Skeletal muscle satellite cell (primary cell): ENCODE results near the gene RABGAP1L.

Source experiments
- H3K27me3 ChIP-seq: 2 replicates; pipeline ENCODE4 v1.7.0; 2013; ENCODE audit warnings: low read length; ENCODE audit not compliant: control insufficient read depth, insufficient read depth
- H3K36me3 ChIP-seq: 2 replicates; pipeline ENCODE4 v1.7.0; 2013; ENCODE audit warnings: mild to moderate bottlenecking, control low read depth, low read length; ENCODE audit not compliant: insufficient read depth
- H3K4me1 ChIP-seq: 2 replicates; pipeline ENCODE4 v1.7.0; 2013; ENCODE audit warnings: low read length; ENCODE audit not compliant: control insufficient read depth, insufficient read depth
- H3K4me2 ChIP-seq: 2 replicates; pipeline ENCODE4 v1.7.0; 2013; ENCODE audit warnings: mild to moderate bottlenecking, low read length
- H3K4me3 ChIP-seq: 2 replicates; pipeline ENCODE4 v1.7.0; 2013; ENCODE audit warnings: low read length
- H3K9ac ChIP-seq: 2 replicates; pipeline ENCODE4 v1.7.0; 2013; ENCODE audit warnings: mild to moderate bottlenecking, low read depth, low read length, moderate library complexity
- H3K9me3 ChIP-seq: replicated peaks from 2 replicates; pipeline ENCODE4 v1.7.0; 2013; ENCODE audit warnings: mild to moderate bottlenecking, control low read depth, low read length

Gene RABGAP1L

GRCh38 chr1:174726167-174726879, 567.0 kb downstream of the RABGAP1L start:
- H3K4me3 ChIP-seq, result no peak overlapping the region
- H3K27me3 ChIP-seq, result no peaks in the 10 kb centered on the region
- H3K4me1 ChIP-seq, result no peaks in the 10 kb centered on the region
- H3K9me3 ChIP-seq, result no peaks in the 10 kb centered on the region
- H3K36me3 ChIP-seq, result no peaks in the 10 kb centered on the region
- no peak overlapping the region for H3K9ac ChIP-seq
- H3K4me2 ChIP-seq, result no peak overlapping the region

GRCh38 chr1:174726880-174727585, 567.7 kb downstream of the RABGAP1L start:
- H3K9me3 ChIP-seq, result no peaks in the 10 kb centered on the region
- no peaks in the 10 kb centered on the region for H3K36me3 ChIP-seq
- H3K4me3 ChIP-seq, result no peak overlapping the region
- H3K9ac ChIP-seq, result no peak overlapping the region
- no peak overlapping the region for H3K4me2 ChIP-seq
- no peaks in the 10 kb centered on the region for H3K4me1 ChIP-seq
- H3K27me3 ChIP-seq, result no peaks in the 10 kb centered on the region

- H3K36me3 ChIP-seq, result no peaks in the 10 kb centered on the region
- no peak overlapping the region for H3K9ac ChIP-seq
- H3K9me3 ChIP-seq, result no peaks in the 10 kb centered on the region
- H3K4me2 ChIP-seq, result no peak overlapping the region
- no peaks in the 10 kb centered on the region for H3K27me3 ChIP-seq
- no peaks in the 10 kb centered on the region for H3K4me1 ChIP-seq
- no peak overlapping the region for H3K4me3 ChIP-seq
Measured at GRCh38 chr1:174734270-174734669, 575.0 kb downstream of the RABGAP1L start.

- no peaks in the 10 kb centered on the region for H3K4me1 ChIP-seq
- H3K36me3 ChIP-seq, result no peaks in the 10 kb centered on the region
- no peak overlapping the region for H3K4me3 ChIP-seq
- H3K9me3 ChIP-seq, result no peaks in the 10 kb centered on the region
- no peak overlapping the region for H3K4me2 ChIP-seq
- no peak overlapping the region for H3K9ac ChIP-seq
- H3K27me3 ChIP-seq, result no peaks in the 10 kb centered on the region
Measured at GRCh38 chr1:174736831-174737230, 577.5 kb downstream of the RABGAP1L start.

- no peak overlapping the region for H3K4me3 ChIP-seq
- peaks cover 3% of the 10 kb centered on the region for H3K4me1 ChIP-seq
- H3K36me3 ChIP-seq, result no peaks in the 10 kb centered on the region
- no peaks in the 10 kb centered on the region for H3K9me3 ChIP-seq
- H3K9ac ChIP-seq, result no peak overlapping the region
- no peaks in the 10 kb centered on the region for H3K27me3 ChIP-seq
- no peak overlapping the region for H3K4me2 ChIP-seq
Measured at GRCh38 chr1:174740249-174740968, 581.1 kb downstream of the RABGAP1L start.

GRCh38 chr1:174742805-174743653, 583.7 kb downstream of the RABGAP1L start:
- Histone ChIP-seq H3K4me3 (no peak overlapping the region), H3K9me3 (no peaks in the 10 kb centered on the region), H3K27me3 (no peaks in the 10 kb centered on the region), H3K4me2 (no peak overlapping the region), H3K9ac (no peak overlapping the region), H3K4me1 (peaks cover 3% of the 10 kb centered on the region), H3K36me3 (no peaks in the 10 kb centered on the region)

GRCh38 chr1:174743654-174744561, 584.6 kb downstream of the RABGAP1L start:
- no peak overlapping the region for H3K4me2 ChIP-seq
- no peak overlapping the region for H3K9ac ChIP-seq
- no peaks in the 10 kb centered on the region for H3K9me3 ChIP-seq
- H3K36me3 ChIP-seq, result no peaks in the 10 kb centered on the region
- H3K4me1 ChIP-seq, result peaks cover 3% of the 10 kb centered on the region
- H3K27me3 ChIP-seq, result no peaks in the 10 kb centered on the region
- H3K4me3 ChIP-seq, result no peak overlapping the region

- no peaks in the 10 kb centered on the region for H3K9me3 ChIP-seq
- no peaks in the 10 kb centered on the region for H3K36me3 ChIP-seq
- no peak overlapping the region for H3K9ac ChIP-seq
- H3K4me3 ChIP-seq, result no peak overlapping the region
- peaks cover 3% of the 10 kb centered on the region for H3K4me1 ChIP-seq
- H3K4me2 ChIP-seq, result no peak overlapping the region
- no peaks in the 10 kb centered on the region for H3K27me3 ChIP-seq
Measured at GRCh38 chr1:174744886-174745285, 585.6 kb downstream of the RABGAP1L start.

- H3K4me2 ChIP-seq, result no peak overlapping the region
- no peaks in the 10 kb centered on the region for H3K27me3 ChIP-seq
- no peaks in the 10 kb centered on the region for H3K36me3 ChIP-seq
- H3K9ac ChIP-seq, result no peak overlapping the region
- no peaks in the 10 kb centered on the region for H3K9me3 ChIP-seq
- H3K4me1 ChIP-seq, result peaks cover 3% of the 10 kb centered on the region
- H3K4me3 ChIP-seq, result no peak overlapping the region
Measured at GRCh38 chr1:174746024-174746808, 586.9 kb downstream of the RABGAP1L start.

- Histone ChIP-seq H3K36me3 (no peaks in the 10 kb centered on the region), H3K4me3 (no peak overlapping the region), H3K27me3 (no peaks in the 10 kb centered on the region), H3K4me1 (peaks cover 3% of the 10 kb centered on the region), H3K4me2 (no peak overlapping the region), H3K9ac (no peak overlapping the region), H3K9me3 (no peaks in the 10 kb centered on the region)
Measured at GRCh38 chr1:174747613-174748012, 588.3 kb downstream of the RABGAP1L start.
